NCI-H128 (cell line): ENCODE data around the gene SLC22A23.

Experiments used
- DNase-seq: peaks from one replicate; lab custom pipeline; 2025; ENCODE audit not compliant: unreplicated experiment; lab: John Stamatoyannopoulos, UW

SLC22A23 gene

GRCh38 chr6:3231247-3232016 lies 225.4 kb downstream of the SLC22A23 start:
- DNase-seq = peak; percentile 84

DNA sequence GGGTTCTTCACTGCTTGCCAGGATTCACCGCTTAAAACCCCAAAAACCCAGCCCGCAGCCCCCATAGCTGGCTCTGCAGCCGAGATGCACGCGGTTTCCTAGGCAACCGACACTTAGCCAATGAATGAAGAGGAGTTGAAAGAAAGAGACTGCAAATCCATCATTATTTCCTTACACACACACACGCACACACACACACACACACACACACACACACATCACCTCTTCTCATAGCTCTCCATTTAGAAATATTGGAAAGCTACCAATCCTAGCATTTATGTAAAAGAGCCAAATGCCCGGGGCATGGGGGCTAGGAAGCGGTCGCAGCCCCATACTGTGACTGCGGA lies 226.0 kb downstream of the SLC22A23 start:
- peak; percentile 86 for DNase-seq

GRCh38 chr6:3230256-3230882 lies 226.5 kb downstream of the SLC22A23 start:
- no peak for DNase-seq

- DNase-seq = peak; percentile 60
Measured at GRCh38 chr6:3229566-3230178, 227.2 kb downstream of the SLC22A23 start.

GRCh38 chr6:3228771-3229565 lies 227.9 kb downstream of the SLC22A23 start:
- peak; percentile 66 for DNase-seq

DNA sequence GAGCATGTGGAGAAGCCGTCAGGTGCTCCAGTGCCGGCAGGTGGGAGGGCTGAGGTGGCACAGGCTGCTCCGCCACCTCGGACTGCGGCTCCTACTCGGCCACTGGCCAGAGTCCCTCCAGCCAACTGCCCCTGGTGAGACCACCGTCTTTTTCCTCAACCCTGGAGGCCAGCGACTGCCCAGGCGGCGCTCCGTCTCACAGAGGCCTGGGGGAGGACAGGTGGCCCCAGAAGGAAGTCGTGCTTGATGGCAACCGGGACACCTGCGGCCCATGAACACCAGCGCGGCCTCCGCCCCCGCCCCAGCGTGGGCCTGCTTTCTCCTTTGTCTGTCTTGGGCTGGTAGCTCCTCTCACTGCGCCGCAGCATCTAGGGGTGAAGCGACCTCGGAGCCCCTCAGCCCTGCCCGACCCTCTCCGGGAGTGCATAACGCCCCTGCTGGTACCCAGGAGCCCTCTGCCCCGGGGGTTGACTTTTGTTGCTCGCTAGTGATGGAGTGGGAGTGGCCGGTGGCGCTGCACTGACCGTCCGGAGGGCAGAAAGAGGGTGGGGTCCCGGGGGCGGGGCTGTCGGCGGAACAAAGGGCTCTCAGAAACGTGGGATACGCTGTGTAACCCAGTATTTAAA lies 228.7 kb downstream of the SLC22A23 start:
- DNase-seq = peak; percentile 66

GRCh38 chr6:3227363-3228045 lies 229.3 kb downstream of the SLC22A23 start, which contains the start of gene TUBB2B:
Gene TUBB2B, minus strand, starts transcription at chr6:3227653. Its CDS starts 110 bp downstream, at chr6:3227543.
- peak; percentile 93 for DNase-seq

DNA sequence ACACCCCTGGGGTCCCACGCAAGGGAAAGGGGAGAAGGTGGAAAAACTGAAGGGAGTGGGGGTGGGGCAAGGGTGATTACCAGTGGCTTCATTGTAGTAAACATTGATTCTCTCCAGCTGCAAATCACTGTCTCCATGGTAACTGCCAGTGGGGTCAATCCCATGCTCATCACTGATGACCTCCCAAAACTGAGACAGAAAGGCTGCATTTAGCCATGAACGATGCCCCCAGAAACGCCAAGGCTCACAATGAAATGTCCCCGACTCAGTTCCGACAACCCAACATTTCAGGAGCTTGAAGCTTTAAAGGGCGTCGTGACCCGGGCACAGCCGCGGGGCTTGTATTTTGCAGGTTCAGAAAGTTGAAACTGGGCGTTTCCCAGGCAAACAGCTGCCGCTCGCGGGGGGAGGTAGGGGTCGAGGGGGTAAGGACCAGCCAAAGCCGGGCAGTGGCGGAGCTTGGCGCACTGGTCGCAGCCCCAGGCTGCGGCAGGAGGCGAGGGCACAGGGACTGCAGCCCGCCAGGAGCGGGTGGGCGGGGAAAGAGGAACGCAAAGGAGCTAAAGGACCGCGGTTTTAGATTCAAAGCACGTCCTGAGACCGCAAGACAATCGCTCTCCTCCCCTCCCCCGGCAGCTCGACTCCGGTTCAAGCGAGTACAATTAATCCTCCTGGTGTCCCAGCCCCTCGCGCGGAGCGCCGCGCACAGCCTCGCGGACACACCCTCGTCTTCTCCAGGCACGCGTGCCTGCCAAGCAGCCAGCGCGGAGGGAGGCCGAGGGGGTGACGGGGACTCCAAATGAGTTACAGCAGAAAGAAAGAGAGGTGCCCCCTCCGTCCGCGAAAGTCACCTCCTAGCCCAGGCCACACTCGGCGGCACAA lies 230.1 kb downstream of the SLC22A23 start:
- no peak for DNase-seq

DNA sequence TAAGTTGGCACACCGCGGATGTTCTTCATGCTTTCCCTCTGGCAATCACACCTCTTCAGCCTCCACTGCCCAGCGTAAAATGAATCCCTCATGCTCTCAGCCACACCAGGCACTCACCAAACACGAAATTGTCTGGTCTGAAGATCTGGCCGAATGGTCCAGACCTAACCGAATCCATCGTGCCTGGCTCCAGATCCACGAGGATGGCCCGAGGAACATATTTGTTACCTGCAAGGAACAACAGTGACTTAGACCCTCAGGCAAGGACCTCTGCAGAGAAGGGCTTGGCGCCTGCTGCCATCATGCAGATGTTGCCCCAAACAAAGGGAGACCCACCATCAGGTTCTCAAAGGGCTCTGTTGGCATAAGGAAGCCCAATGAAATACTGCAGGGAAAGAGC lies 230.8 kb downstream of the SLC22A23 start:
- no peak for DNase-seq

- DNase-seq = peak; percentile 55
Measured at GRCh38 chr6:3222506-3223038, 234.3 kb downstream of the SLC22A23 start.

GRCh38 chr6:3221578-3221977 lies 235.3 kb downstream of the SLC22A23 start:
- DNase-seq = no peak

DNA sequence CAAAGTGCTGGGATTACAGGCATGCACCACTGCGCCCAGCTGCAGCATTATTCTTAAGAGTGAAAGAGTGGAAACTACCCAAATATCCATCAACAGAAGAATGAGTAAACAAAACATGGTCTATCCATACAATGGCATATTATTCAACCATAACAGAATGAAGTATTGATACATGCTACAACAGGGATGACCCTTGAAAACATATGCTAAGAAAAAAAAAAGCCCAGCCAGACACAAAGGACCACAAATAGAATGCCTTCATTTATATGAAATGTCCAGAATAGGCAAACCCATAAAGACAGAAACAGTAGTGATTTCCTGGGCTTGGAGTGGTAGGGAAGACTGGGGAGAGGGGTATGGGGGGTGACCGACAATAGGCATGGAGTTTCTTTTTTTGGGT lies 236.5 kb downstream of the SLC22A23 start:
- DNase-seq = no peak
